PC-9 (cell line): ENCODE results near the gene C1orf105. TPM values are rescaled to one million over a fixed set of nuclear protein-coding genes. Genes with fewer than 3 reads are reported as not detected.

Experiments used
- BruUV-seq: library from RNA; stranded (reverse); fragments of 400-500 nt; replicated peaks from 2 replicates; lab custom pipeline; 2021; lab: Mats Ljungman, UMichigan
- CTCF ChIA-PET: fragments of 300-600 bp; sonication (Branson Sonifier 250); formaldehyde crosslinking; loops from one replicate; lab custom pipeline; 2022; ENCODE audit warnings: antibody characterized with exemption; lab: Charles Lee
- POLR2A ChIA-PET: fragments of 300-600 bp; sonication (Branson Sonifier 250); formaldehyde crosslinking; loops from one replicate; lab custom pipeline; 2022; ENCODE audit warnings: antibody characterized with exemption; ENCODE audit not compliant: unreplicated experiment; lab: Charles Lee
- DNase-seq, 2 experiments: peaks; one replicate each; pipeline versions ENCODE4 v3.0.0 to v3.0.0-alpha.2; 2015 to 2022; ENCODE audit warnings: mixed read lengths in 1 of 2
- H2AFZ ChIP-seq: fragments of 200-600 bp; sonication (generic); 2 replicates; pipeline ENCODE4 v1.8.1; 2017; ENCODE audit warnings: antibody characterized with exemption
- H3F3A ChIP-seq: fragments of 200-600 bp; sonication (generic); 2 replicates; pipeline ENCODE4 v1.8.1; 2017; ENCODE audit warnings: antibody characterized with exemption, mild to moderate bottlenecking, low read depth; ENCODE audit not compliant: insufficient read depth
- H3K27ac ChIP-seq: fragments of 200-600 bp; sonication (generic); 2 replicates; pipeline ENCODE4 v1.6.1; 2016; ENCODE audit warnings: mixed run types
- H3K27me3 ChIP-seq: fragments of 200-600 bp; sonication (generic); 2 replicates; pipeline ENCODE4 v1.6.1; 2016; ENCODE audit warnings: low read depth, mixed run types; ENCODE audit not compliant: insufficient read depth
- H3K36me3 ChIP-seq: fragments of 200-600 bp; sonication (generic); 2 replicates; pipeline ENCODE4 v1.6.1; 2016; ENCODE audit warnings: low read depth, mixed run types
- H3K4me1 ChIP-seq: fragments of 200-600 bp; sonication (generic); replicated peaks from 2 replicates; pipeline ENCODE4 v1.6.1; 2016; ENCODE audit warnings: mixed run types; ENCODE audit not compliant: insufficient read depth
- H3K4me2 ChIP-seq: fragments of 200-600 bp; sonication (generic); 2 replicates; pipeline ENCODE4 v1.6.1; 2017; ENCODE audit warnings: mixed run types
- H3K4me3 ChIP-seq: fragments of 200-600 bp; sonication (generic); 2 replicates; pipeline ENCODE4 v1.6.1; 2016; ENCODE audit warnings: mixed run types
- H3K79me2 ChIP-seq: fragments of 200-600 bp; sonication (generic); 2 replicates; pipeline ENCODE4 v1.6.1; 2017; ENCODE audit warnings: low read depth, mixed run types
- H3K9me2 ChIP-seq: fragments of 200-600 bp; sonication (generic); 2 replicates; pipeline ENCODE4 v1.8.1; 2017; ENCODE audit warnings: mild to moderate bottlenecking; ENCODE audit not compliant: insufficient read depth
- H3K9me3 ChIP-seq: fragments of 200-600 bp; sonication (generic); 2 replicates; pipeline ENCODE4 v1.8.1; 2016; ENCODE audit warnings: low read depth; ENCODE audit not compliant: insufficient read depth
- H4K20me1 ChIP-seq: fragments of 200-600 bp; sonication (generic); 2 replicates; pipeline ENCODE4 v1.8.1; 2017; ENCODE audit not compliant: insufficient read depth
- CTCF ChIP-seq: fragments of 200-600 bp; sonication (generic); conservative IDR thresholded peaks from 2 replicates; pipeline ENCODE4 v1.6.1; 2017; ENCODE audit warnings: mixed run types, antibody characterized with exemption, mild to moderate bottlenecking, moderate library complexity
- EZH2 ChIP-seq: fragments of 200-600 bp; sonication (generic); IDR thresholded peaks from 2 replicates; pipeline ENCODE4 v1.8.0; 2017; ENCODE audit warnings: antibody characterized with exemption, low read depth
- intact Hi-C: fragments of 100-400 bp; cut with micrococcal nuclease; formaldehyde crosslinking; loops from one replicate; pipeline ENCODE4 v1.10.0; 2022; ENCODE audit not compliant: unreplicated experiment
- total RNA-seq: library from RNA; stranded (reverse); gene quantifications from 2 replicates; pipeline ENCODE4 v1.2.3, GENCODE V29; 2021

C1orf105 gene
- total RNA-seq, 1 experiment from 2014 or later: not detected

- Histone ChIP-seq H4K20me1 (no peaks in the 10 kb centered on the region), H3K79me2 (no peaks in the 10 kb centered on the region), H3K9me3 (no peaks in the 10 kb centered on the region; the same call in 1 of the 2 replicates), H3K36me3 (no peaks in the 10 kb centered on the region), H3K4me3 (no peak overlapping the region), H3K4me1 (no peaks in the 10 kb centered on the region), H2AFZ (no peak overlapping the region), H3K27ac (no peak overlapping the region), H3K9me2 (no peaks in the 10 kb centered on the region), H3F3A (no peaks in the 10 kb centered on the region), H3K27me3 (no peaks in the 10 kb centered on the region), H3K4me2 (no peak overlapping the region)
- no peak for DNase-seq
- CTCF ChIA-PET: no interaction called here
- no peak for TF ChIP-seq CTCF
- no TSS peak for BruUV-seq
- intact Hi-C loops: no loop called here
- POLR2A ChIA-PET: no interaction called here
These were observed 30.2 kb upstream of the C1orf105 start for GRCh38 chr1:172390301-172390682.

- ChIA-PET POLR2A (no interaction called here), CTCF (no interaction called here)
- Histone ChIP-seq H3K9me3 (no peaks in the 10 kb centered on the region), H3K27ac (no peak overlapping the region), H3K27me3 (no peaks in the 10 kb centered on the region), H3K4me2 (no peak overlapping the region), H3K79me2 (no peaks in the 10 kb centered on the region), H3K9me2 (no peaks in the 10 kb centered on the region), H2AFZ (no peak overlapping the region), H4K20me1 (no peaks in the 10 kb centered on the region), H3K36me3 (no peaks in the 10 kb centered on the region), H3F3A (no peaks in the 10 kb centered on the region), H3K4me3 (no peak overlapping the region), H3K4me1 (no peaks in the 10 kb centered on the region)
- intact Hi-C loops: no loop called here
- DNase-seq: no peak
- no peak for TF ChIP-seq CTCF
- BruUV-seq: no TSS peak
These were observed 29.6 kb upstream of the C1orf105 start for GRCh38 chr1:172390683-172391551.

GRCh38 chr1:172391976-172392375 lies 28.5 kb upstream of the C1orf105 start:
- ChIA-PET POLR2A (no interaction called here), CTCF (no interaction called here)
- BruUV-seq: no TSS peak
- no peak overlapping the region for H3K4me3 ChIP-seq
- DNase-seq: no peak
- TF ChIP-seq CTCF (no peak), EZH2 (no peak)
- no peaks in the 10 kb centered on the region for H3K27me3 ChIP-seq
- no peaks in the 10 kb centered on the region for H3K79me2 ChIP-seq
- H3K9me2 ChIP-seq: no peaks in the 10 kb centered on the region
- no peaks in the 10 kb centered on the region for H3K4me1 ChIP-seq
- H2AFZ ChIP-seq: no peak overlapping the region
- no peaks in the 10 kb centered on the region for H3K9me3 ChIP-seq
- no peaks in the 10 kb centered on the region for H3F3A ChIP-seq
- no peak overlapping the region for H3K4me2 ChIP-seq
- no peaks in the 10 kb centered on the region for H3K36me3 ChIP-seq
- intact Hi-C loops: no loop called here
- no peaks in the 10 kb centered on the region for H4K20me1 ChIP-seq
- no peak overlapping the region for H3K27ac ChIP-seq
